ENCODE data around the gene CCNI2. TPM values are rescaled to one million over a fixed set of nuclear protein-coding genes. Genes with fewer than 3 reads are reported as not detected.

The CCNI2 gene
- total RNA-seq, 1 donor from 2014 or later, result 39.5 TPM

- Mint-ChIP-seq H3K27ac (no peak overlapping the region), H3K36me3 (ENCODE audit: low read depth) (peaks cover 5% of the 10 kb centered on the region), H3K4me3 (no peak overlapping the region), H3K4me1 (peaks cover 32% of the 10 kb centered on the region), H3K27me3 (peaks cover 21% of the 10 kb centered on the region), H3K9me3 (no peaks in the 10 kb centered on the region)
- DNase-seq, result no peak
- intact Hi-C loops (cut with micrococcal nuclease), result loop anchor here (5.0 to 10.0 kb wide), 5 partner anchors 77 to 352 kb away; partner anchors contain the start of genes GDF9 and UQCRQ
These were observed 8.0 kb upstream of the CCNI2 start for GRCh38 chr5:132739232-132739631.

- Mint-ChIP-seq H3K4me3 (no peak overlapping the region), H3K9me3 (no peaks in the 10 kb centered on the region), H3K36me3 (ENCODE audit: low read depth) (peaks cover 2% of the 10 kb centered on the region), H3K4me1 (peaks cover 18% of the 10 kb centered on the region), H3K27ac (no peak overlapping the region), H3K27me3 (peaks cover 31% of the 10 kb centered on the region)
- DNase-seq, result no peak
- intact Hi-C loops (cut with micrococcal nuclease), result no loop called here
These were observed 5.1 kb upstream of the CCNI2 start for GRCh38 chr5:132742158-132742557.

- Mint-ChIP-seq H3K36me3 (ENCODE audit: low read depth) (no peaks in the 10 kb centered on the region), H3K27ac (no peak overlapping the region), H3K9me3 (no peaks in the 10 kb centered on the region), H3K27me3 (peaks cover 28% of the 10 kb centered on the region), H3K4me3 (no peak overlapping the region), H3K4me1 (peaks cover 15% of the 10 kb centered on the region)
- intact Hi-C loops (cut with micrococcal nuclease), result no loop called here
- no peak for DNase-seq
These were observed 4.6 kb upstream of the CCNI2 start for GRCh38 chr5:132742626-132743025.

GRCh38 chr5:132744659-132745058, 2.6 kb upstream of the CCNI2 start:
- peaks cover 13% of the 10 kb centered on the region for H3K4me1 Mint-ChIP-seq
- intact Hi-C loops (cut with micrococcal nuclease), result no loop called here

GRCh38 chr5:132746592-132746953, 653 bp upstream of the CCNI2 start:
- Mint-ChIP-seq H3K4me1 (peaks cover 30% of the 10 kb centered on the region), H3K4me3 (peak overlapping the region; percentile 82), H3K27ac (peak overlapping the region; percentile 79), H3K36me3 (ENCODE audit: low read depth) (peaks cover 14% of the 10 kb centered on the region), H3K27me3 (peaks cover 19% of the 10 kb centered on the region), H3K9me3 (no peaks in the 10 kb centered on the region)
- no peak for DNase-seq
- intact Hi-C loops (cut with micrococcal nuclease), result no loop called here

More at GRCh38 chr5:132744659-132745058, 2.6 kb upstream of the CCNI2 start:
- H3K9me3 Mint-ChIP-seq, result no peaks in the 10 kb centered on the region
- no peak overlapping the region for H3K4me3 Mint-ChIP-seq
- no peak overlapping the region for H3K27ac Mint-ChIP-seq
- H3K27me3 Mint-ChIP-seq, result peaks cover 21% of the 10 kb centered on the region
- H3K36me3 Mint-ChIP-seq (ENCODE audit: low read depth), result no peaks in the 10 kb centered on the region
- no peak for DNase-seq

GRCh38 chr5:132747616-132748440, 602 bp downstream of the CCNI2 start:
- Mint-ChIP-seq H3K9me3 (no peaks in the 10 kb centered on the region), H3K4me1 (peaks cover 42% of the 10 kb centered on the region), H3K4me3 (peak overlapping the region; percentile 67), H3K36me3 (ENCODE audit: low read depth) (peaks cover 26% of the 10 kb centered on the region), H3K27ac (peak overlapping the region; percentile 80), H3K27me3 (peaks cover 13% of the 10 kb centered on the region)
- peak; percentile 87 for DNase-seq
- intact Hi-C loops (cut with micrococcal nuclease), result loop anchor here (1.0 kb wide), 1 partner anchor 11 kb away; the partner anchor contains the start of gene KIF3A

GRCh38 chr5:132748522-132749000, 1.3 kb downstream of the CCNI2 start:
- Mint-ChIP-seq H3K27me3 (peaks cover 10% of the 10 kb centered on the region), H3K9me3 (no peaks in the 10 kb centered on the region), H3K27ac (peak overlapping the region; percentile 80), H3K4me3 (peak overlapping the region; percentile 67), H3K4me1 (peaks cover 49% of the 10 kb centered on the region), H3K36me3 (ENCODE audit: low read depth) (peaks cover 33% of the 10 kb centered on the region)
- DNase-seq, result no peak
- intact Hi-C loops (cut with micrococcal nuclease), result no loop called here

- no peaks in the 10 kb centered on the region for H3K9me3 Mint-ChIP-seq
- DNase-seq, result no peak
- H3K4me3 Mint-ChIP-seq, result peak overlapping the region; percentile 31
- H3K4me1 Mint-ChIP-seq, result peaks cover 56% of the 10 kb centered on the region
- no peak overlapping the region for H3K27ac Mint-ChIP-seq
- H3K36me3 Mint-ChIP-seq (ENCODE audit: low read depth), result peaks cover 35% of the 10 kb centered on the region
- peaks cover 10% of the 10 kb centered on the region for H3K27me3 Mint-ChIP-seq
- intact Hi-C loops (cut with micrococcal nuclease), result no loop called here
These were observed 2.3 kb downstream of the CCNI2 start for GRCh38 chr5:132749506-132749905.

GRCh38 chr5:132750471-132751230, 3.4 kb downstream of the CCNI2 start:
- Mint-ChIP-seq H3K27ac (peak overlapping the region; percentile 82), H3K9me3 (no peaks in the 10 kb centered on the region), H3K27me3 (peaks cover 4% of the 10 kb centered on the region), H3K36me3 (ENCODE audit: low read depth) (peaks cover 37% of the 10 kb centered on the region), H3K4me3 (peak overlapping the region; percentile 60), H3K4me1 (peaks cover 63% of the 10 kb centered on the region)
- intact Hi-C loops (cut with micrococcal nuclease), result loop anchor here (1.0 to 2.0 kb wide), 6 partner anchors 13 to 224 kb away; partner anchors contain the start of gene KIF3A
- peak; percentile 64 for DNase-seq

- Mint-ChIP-seq H3K27me3 (no peaks in the 10 kb centered on the region), H3K36me3 (ENCODE audit: low read depth) (peaks cover 37% of the 10 kb centered on the region), H3K4me3 (peak overlapping the region; percentile 60), H3K27ac (peak overlapping the region; percentile 82), H3K4me1 (peaks cover 59% of the 10 kb centered on the region), H3K9me3 (no peaks in the 10 kb centered on the region)
- DNase-seq, result peak; percentile 79
- intact Hi-C loops (cut with micrococcal nuclease), result loop anchor here (1.0 to 2.0 kb wide), 6 partner anchors 14 to 225 kb away; partner anchors contain the start of gene KIF3A
These were observed 4.2 kb downstream of the CCNI2 start for GRCh38 chr5:132751444-132751843.

- peak overlapping the region; percentile 82 for H3K27ac Mint-ChIP-seq
- peaks cover 59% of the 10 kb centered on the region for H3K4me1 Mint-ChIP-seq
- intact Hi-C loops (cut with micrococcal nuclease), result loop anchor here (1.0 to 2.0 kb wide), 7 partner anchors 15 to 226 kb away; partner anchors contain the start of genes KIF3A and SEPTIN8
- peaks cover 37% of the 10 kb centered on the region for H3K36me3 Mint-ChIP-seq (ENCODE audit: low read depth)
- DNase-seq, result no peak
- no peak overlapping the region for H3K4me3 Mint-ChIP-seq
- H3K27me3 Mint-ChIP-seq, result no peaks in the 10 kb centered on the region
- H3K9me3 Mint-ChIP-seq, result no peaks in the 10 kb centered on the region
These were observed 4.8 kb downstream of the CCNI2 start for GRCh38 chr5:132751971-132752580.

GRCh38 chr5:132752581-132753125, 5.4 kb downstream of the CCNI2 start:
- no peaks in the 10 kb centered on the region for H3K9me3 Mint-ChIP-seq
- peaks cover 59% of the 10 kb centered on the region for H3K4me1 Mint-ChIP-seq
- intact Hi-C loops (cut with micrococcal nuclease), result loop anchor here (2.0 kb wide), 1 partner anchor 24 kb away; the partner anchor contains the start of gene SEPTIN8
- DNase-seq, result no peak
- H3K27ac Mint-ChIP-seq, result peak overlapping the region; percentile 82
- no peaks in the 10 kb centered on the region for H3K27me3 Mint-ChIP-seq
- no peak overlapping the region for H3K4me3 Mint-ChIP-seq
- H3K36me3 Mint-ChIP-seq (ENCODE audit: low read depth), result peaks cover 43% of the 10 kb centered on the region

All from activated CD4-positive, alpha-beta T cell treated with anti-CD3 and anti-CD28 coated beads, Interleukin-2, amount 10 ng/mL, durations not matched to agents 24 days and 14 days (primary cell).